Karpas-422 (cell line): ENCODE results near the gene CREB3. TPM values are rescaled to one million over a fixed set of nuclear protein-coding genes. Genes with fewer than 3 reads are reported as not detected.

ENCODE experiments used
- DNase-seq: peaks from one replicate; pipeline ENCODE4 v3.0.0-alpha.2; 2015
- H2AFZ ChIP-seq: fragments of 200-600 bp; sonication (generic); 2 replicates; pipeline ENCODE4 v1.6.1; 2014; ENCODE audit warnings: antibody characterized with exemption, low read length, mixed read lengths
- H3K27ac ChIP-seq: fragments of 200-600 bp; sonication (generic); 2 replicates; pipeline ENCODE4 v1.5.1; 2014; ENCODE audit warnings: mild to moderate bottlenecking, low read length, moderate library complexity
- H3K27me3 ChIP-seq: fragments of 200-600 bp; sonication (generic); 2 replicates; pipeline ENCODE4 v1.6.1; 2014; ENCODE audit warnings: low read length, mixed read lengths
- H3K36me3 ChIP-seq: fragments of 200-600 bp; sonication (generic); 2 replicates; pipeline ENCODE4 v1.6.1; 2014; ENCODE audit warnings: low read length, mixed read lengths; ENCODE audit not compliant: insufficient read depth
- H3K4me1 ChIP-seq: fragments of 200-600 bp; sonication (generic); 2 replicates; pipeline ENCODE4 v1.6.1; 2014; ENCODE audit warnings: mild to moderate bottlenecking, low read length, mixed read lengths
- H3K4me2 ChIP-seq: fragments of 200-600 bp; sonication (generic); 2 replicates; pipeline ENCODE4 v1.6.1; 2014; ENCODE audit warnings: low read length, low read depth, mild to moderate bottlenecking; ENCODE audit not compliant: poor library complexity, severe bottlenecking
- H3K4me3 ChIP-seq: fragments of 200-600 bp; sonication (generic); 2 replicates; pipeline ENCODE4 v1.5.1; 2014; ENCODE audit warnings: mild to moderate bottlenecking, antibody characterized with exemption, low read length, mixed read lengths
- H3K79me2 ChIP-seq: fragments of 200-600 bp; sonication (generic); 2 replicates; pipeline ENCODE4 v1.6.1; 2014; ENCODE audit warnings: mild to moderate bottlenecking, low read length, mixed read lengths
- H3K9ac ChIP-seq: fragments of 200-600 bp; sonication (generic); 2 replicates; pipeline ENCODE4 v1.6.0; 2014; ENCODE audit warnings: low read length
- H3K9me2 ChIP-seq: fragments of 200-600 bp; sonication (generic), shearing (Covaris generic); replicated peaks from 2 replicates; pipeline ENCODE4 v1.6.0; 2014; ENCODE audit warnings: mild to moderate bottlenecking, low read length, moderate library complexity; ENCODE audit not compliant: insufficient read depth
- H3K9me3 ChIP-seq: fragments of 300-700, 200-600 bp; sonication (generic); 2 replicates; pipeline ENCODE4 v1.6.1; 2014; ENCODE audit warnings: low read length, mixed read lengths
- H4K20me1 ChIP-seq: fragments of 200-600 bp; sonication (generic); 2 replicates; pipeline ENCODE4 v1.6.1; 2014; ENCODE audit warnings: mild to moderate bottlenecking, antibody characterized with exemption, low read length, low read depth; ENCODE audit not compliant: insufficient read depth
- total RNA-seq: library from RNA; depleted of rRNA; stranded (reverse); fragments of >200 nt; shearing (Covaris generic); gene quantifications from 2 replicates; pipeline ENCODE4 v1.2.3, GENCODE V29; 2014; ENCODE audit warnings: low replicate concordance

Gene CREB3
- total RNA-seq, 1 experiment from 2014 or later, result 10.8 TPM

DNA sequence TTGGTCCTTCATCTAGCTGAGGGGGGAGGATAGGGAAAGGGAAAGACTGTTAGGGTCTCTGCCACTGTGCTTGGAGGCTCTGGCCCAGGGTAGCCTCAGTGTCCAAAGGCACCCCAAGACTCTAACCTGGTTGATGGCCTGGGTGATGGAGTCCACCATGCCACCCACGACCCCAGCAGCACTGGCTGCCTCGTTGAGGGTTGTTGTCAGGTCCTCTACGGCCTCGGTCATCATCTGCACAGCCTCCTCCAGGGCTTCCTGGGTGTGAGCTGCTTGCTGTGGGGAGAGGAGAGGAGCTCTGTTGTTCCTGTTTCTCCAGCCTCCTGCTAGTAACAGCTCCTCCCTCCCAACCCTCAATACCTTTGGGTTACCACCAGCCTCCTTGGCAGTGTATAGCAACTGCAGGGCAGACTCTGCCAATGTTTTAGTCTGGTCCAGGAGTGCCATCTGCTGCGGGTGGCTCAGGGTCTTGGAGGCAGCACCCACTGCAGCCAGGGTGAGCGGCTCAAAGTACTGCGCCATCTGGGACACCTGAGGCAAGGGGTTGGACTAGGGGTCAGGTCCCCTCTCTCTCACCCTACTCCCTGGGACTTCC is 26.5 kb upstream of the CREB3 start:
- Histone ChIP-seq H3K79me2 (no peaks in the 10 kb centered on the region), H3K9me3 (no peaks in the 10 kb centered on the region), H2AFZ (no peak overlapping the region), H4K20me1 (no peaks in the 10 kb centered on the region), H3K36me3 (peaks cover 49% of the 10 kb centered on the region), H3K4me1 (no peaks in the 10 kb centered on the region), H3K27me3 (no peaks in the 10 kb centered on the region), H3K4me2 (no peak overlapping the region), H3K9me2 (no peaks in the 10 kb centered on the region), H3K27ac (no peak overlapping the region), H3K9ac (no peak overlapping the region), H3K4me3 (no peak overlapping the region)
- DNase-seq, result no peak

- no peaks in the 10 kb centered on the region for H3K9me3 ChIP-seq
- no peaks in the 10 kb centered on the region for H3K4me1 ChIP-seq
- no peak overlapping the region for H3K27ac ChIP-seq
- no peak overlapping the region for H3K4me2 ChIP-seq
- DNase-seq, result no peak
- H3K9me2 ChIP-seq, result no peaks in the 10 kb centered on the region
- H3K27me3 ChIP-seq, result no peaks in the 10 kb centered on the region
- H3K4me3 ChIP-seq, result no peak overlapping the region
- no peaks in the 10 kb centered on the region for H4K20me1 ChIP-seq
- H2AFZ ChIP-seq, result no peak overlapping the region
- no peak overlapping the region for H3K9ac ChIP-seq
- H3K36me3 ChIP-seq, result peaks cover 44% of the 10 kb centered on the region
- H3K79me2 ChIP-seq, result no peaks in the 10 kb centered on the region
Observed at GRCh38 chr9:35706951-35707350, 25.5 kb upstream of the CREB3 start.

GRCh38 chr9:35708146-35708545 is 24.3 kb upstream of the CREB3 start:
- Histone ChIP-seq H3K27me3 (no peaks in the 10 kb centered on the region), H2AFZ (no peak overlapping the region), H4K20me1 (no peaks in the 10 kb centered on the region), H3K4me1 (no peaks in the 10 kb centered on the region), H3K9me3 (no peaks in the 10 kb centered on the region), H3K27ac (no peak overlapping the region), H3K4me2 (no peak overlapping the region), H3K4me3 (no peak overlapping the region), H3K79me2 (no peaks in the 10 kb centered on the region), H3K9me2 (no peaks in the 10 kb centered on the region), H3K36me3 (peaks cover 46% of the 10 kb centered on the region), H3K9ac (no peak overlapping the region)
- no peak for DNase-seq

DNA sequence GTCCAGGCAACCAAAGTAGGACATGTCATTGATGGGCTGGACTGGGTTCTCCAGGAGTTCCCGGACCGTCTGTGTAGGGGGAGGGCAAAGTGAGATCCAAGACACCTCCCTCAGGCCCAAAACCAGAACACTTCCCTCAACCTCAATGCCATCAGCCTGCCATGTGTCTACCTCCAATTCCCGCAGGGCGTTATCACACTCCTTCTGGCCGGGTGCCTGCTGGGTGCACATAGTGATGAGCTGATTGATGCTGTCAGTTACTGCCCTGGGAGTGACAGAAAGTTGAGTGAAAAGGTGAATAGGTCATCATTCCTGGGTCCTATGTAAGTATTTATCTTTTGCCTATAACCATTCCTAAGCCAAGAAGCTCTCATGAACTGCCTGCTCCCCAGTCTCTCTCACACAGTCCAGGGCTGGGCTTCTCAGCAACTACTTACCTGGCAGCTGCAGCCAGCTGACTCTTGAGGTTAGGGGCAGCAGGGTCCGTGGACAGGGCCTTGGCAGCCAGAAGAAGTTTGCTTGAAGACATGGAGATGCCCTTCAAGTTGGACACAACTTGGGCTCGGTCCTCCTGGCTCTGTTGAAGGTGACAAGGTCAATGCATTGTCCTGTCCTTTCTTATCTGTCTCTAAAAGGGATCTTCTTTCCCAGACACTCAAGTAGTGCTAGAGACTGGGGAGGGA is 21.5 kb upstream of the CREB3 start:
- DNase-seq, result no peak
- H4K20me1 ChIP-seq, result no peaks in the 10 kb centered on the region

GRCh38 chr9:35711501-35712428 is 20.7 kb upstream of the CREB3 start:
- Histone ChIP-seq H3K36me3 (peaks cover 47% of the 10 kb centered on the region), H3K27ac (no peak overlapping the region), H3K9me3 (no peaks in the 10 kb centered on the region), H2AFZ (no peak overlapping the region), H3K4me3 (no peak overlapping the region), H3K9ac (no peak overlapping the region), H3K4me2 (no peak overlapping the region), H3K4me1 (no peaks in the 10 kb centered on the region), H3K9me2 (no peaks in the 10 kb centered on the region), H3K27me3 (no peaks in the 10 kb centered on the region), H4K20me1 (no peaks in the 10 kb centered on the region), H3K79me2 (no peaks in the 10 kb centered on the region)
- DNase-seq, result no peak

More for the DNA sequence above, 21.5 kb upstream of the CREB3 start:
- peaks cover 45% of the 10 kb centered on the region for H3K36me3 ChIP-seq
- H3K9ac ChIP-seq, result no peak overlapping the region
- H3K4me3 ChIP-seq, result no peak overlapping the region
- H3K27me3 ChIP-seq, result no peaks in the 10 kb centered on the region
- no peaks in the 10 kb centered on the region for H3K9me2 ChIP-seq
- H3K4me1 ChIP-seq, result no peaks in the 10 kb centered on the region
- H3K9me3 ChIP-seq, result no peaks in the 10 kb centered on the region
- H3K4me2 ChIP-seq, result no peak overlapping the region
- H2AFZ ChIP-seq, result no peak overlapping the region
- H3K79me2 ChIP-seq, result no peaks in the 10 kb centered on the region
- H3K27ac ChIP-seq, result no peak overlapping the region

- Histone ChIP-seq H3K4me1 (no peaks in the 10 kb centered on the region), H3K9ac (no peak overlapping the region), H3K27me3 (no peaks in the 10 kb centered on the region), H4K20me1 (no peaks in the 10 kb centered on the region), H3K27ac (no peak overlapping the region), H3K9me3 (no peaks in the 10 kb centered on the region), H2AFZ (no peak overlapping the region), H3K4me3 (no peak overlapping the region), H3K79me2 (no peaks in the 10 kb centered on the region), H3K9me2 (no peaks in the 10 kb centered on the region), H3K36me3 (peaks cover 40% of the 10 kb centered on the region), H3K4me2 (no peak overlapping the region)
- no peak for DNase-seq
Observed at GRCh38 chr9:35712762-35713400, 19.6 kb upstream of the CREB3 start.

GRCh38 chr9:35713578-35713977 is 18.9 kb upstream of the CREB3 start:
- Histone ChIP-seq H3K9me3 (no peaks in the 10 kb centered on the region), H3K4me1 (no peaks in the 10 kb centered on the region), H3K27me3 (no peaks in the 10 kb centered on the region), H3K9me2 (no peaks in the 10 kb centered on the region), H4K20me1 (no peaks in the 10 kb centered on the region), H3K4me2 (no peak overlapping the region), H3K27ac (no peak overlapping the region), H3K4me3 (no peak overlapping the region), H2AFZ (no peak overlapping the region), H3K36me3 (peaks cover 35% of the 10 kb centered on the region), H3K79me2 (no peaks in the 10 kb centered on the region), H3K9ac (no peak overlapping the region)
- DNase-seq, result no peak

DNA sequence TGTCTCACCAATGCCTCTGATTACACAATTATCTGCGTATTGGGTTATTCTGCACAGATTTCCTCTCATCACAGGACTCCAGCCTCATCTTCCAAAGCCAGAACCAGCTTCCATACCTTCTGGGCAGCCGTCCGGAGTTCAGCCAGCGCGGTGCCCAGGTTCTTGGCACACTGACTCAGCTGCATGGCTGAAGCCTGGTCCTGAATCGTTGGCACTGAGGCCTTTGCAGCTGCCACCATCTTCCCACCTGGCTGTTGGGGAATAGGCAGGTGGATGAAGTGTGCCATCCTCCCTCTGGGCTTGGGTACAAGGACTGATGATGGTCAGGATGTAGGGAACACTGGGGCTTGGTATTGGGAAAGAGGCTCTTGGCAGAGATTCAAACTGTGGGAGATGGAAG is 18.3 kb upstream of the CREB3 start:
- Histone ChIP-seq H4K20me1 (no peaks in the 10 kb centered on the region), H3K9ac (no peak overlapping the region)
- no peak for DNase-seq

More for the DNA sequence above, 18.3 kb upstream of the CREB3 start:
- Histone ChIP-seq H3K4me2 (no peak overlapping the region), H3K79me2 (no peaks in the 10 kb centered on the region), H3K9me2 (no peaks in the 10 kb centered on the region), H3K27me3 (no peaks in the 10 kb centered on the region), H3K27ac (no peak overlapping the region), H3K4me1 (no peaks in the 10 kb centered on the region), H3K9me3 (no peaks in the 10 kb centered on the region), H3K36me3 (peaks cover 35% of the 10 kb centered on the region), H2AFZ (no peak overlapping the region), H3K4me3 (no peak overlapping the region)
